HCT116 (cell line): ENCODE measurements around the gene IGF2R. TPM values are rescaled to one million over a fixed set of nuclear protein-coding genes. Genes with fewer than 3 reads are reported as not detected.

Experiments used
- ATAC-seq: fragments of 200-7000 bp; cut with Tn5 transposase; 2 replicates; pipeline ENCODE4 v1.9.1; 2020; ENCODE audit warnings: mild to moderate bottlenecking, moderate library complexity
- BruUV-seq: library from RNA; stranded (reverse); fragments of 400-500 nt; replicated peaks from 2 replicates; lab custom pipeline; 2021; lab: Mats Ljungman, UMichigan
- CTCF ChIA-PET: fragments of 300-600 bp; sonication (Branson Sonifier 250); formaldehyde crosslinking; loops from one replicate; lab custom pipeline; 2021; ENCODE audit warnings: antibody characterized with exemption; lab: Charles Lee
- POLR2A ChIA-PET: fragments of 300-600, 350-600 bp; sonication (Branson Sonifier 250); formaldehyde crosslinking; loops from one replicate; lab custom pipeline; 2021; ENCODE audit warnings: antibody characterized with exemption; lab: Charles Lee
- RAD21 ChIA-PET, 2 experiments: fragments of 300-600 bp; sonication (Branson Sonifier 250); formaldehyde crosslinking; loops; one replicate each; lab custom pipeline; 2023; ENCODE audit warnings: low total read pairs in 2 of 2; ENCODE audit not compliant: uncharacterized antibody in 2 of 2, unreplicated experiment in 2 of 2, low non-redundant PET in 1 of 2; lab: Charles Lee
- DNase-seq: peaks from one replicate; pipeline ENCODE4 v3.0.0-alpha.2; 2010; ENCODE audit warnings: low read depth, low spot score
- H2AFZ ChIP-seq: fragments of 200-600 bp; shearing (Covaris generic), sonication (generic); 2 replicates; pipeline ENCODE4 v1.6.1; 2017; ENCODE audit warnings: low read depth, mixed run types, mixed read lengths, antibody characterized with exemption, low read length; ENCODE audit not compliant: poor library complexity, severe bottlenecking
- H3K27ac ChIP-seq: 2 replicates; pipeline ENCODE4 v1.5.1; 2012; ENCODE audit warnings: low read depth, low read length
- H3K27me3 ChIP-seq: fragments of 200-600 bp; sonication (generic); 2 replicates; pipeline ENCODE4 v1.6.1; 2016; ENCODE audit warnings: mixed run types, low read length, mixed read lengths; ENCODE audit not compliant: insufficient read depth
- H3K36me3 ChIP-seq, 2 experiments: fragments of 200-500 bp in 1 of 2; fragments of 200-600 bp in 1 of 2; sonication (Bioruptor generic) in 1 of 2; sonication (generic) in 1 of 2; 2 replicates each; pipeline versions ENCODE4 v1.5.1 to v1.6.1; 2014 to 2016; ENCODE audit warnings: low read length in 2 of 2, inconsistent platforms in 1 of 2, mixed read lengths in 1 of 2, mixed run types in 1 of 2; ENCODE audit not compliant: insufficient read depth in 2 of 2, control insufficient read depth in 1 of 2
- H3K4me1 ChIP-seq, 2 experiments: fragments of 200-600 bp in 1 of 2; sonication (generic) in 1 of 2; 2 replicates each; pipeline versions ENCODE4 v1.5.1 to v1.6.1; 2012 to 2017; ENCODE audit warnings: low read length in 2 of 2, inconsistent platforms in 1 of 2, mild to moderate bottlenecking in 1 of 2, mixed read lengths in 1 of 2, mixed run types in 1 of 2, moderate library complexity in 1 of 2; ENCODE audit not compliant: insufficient read depth in 2 of 2, control insufficient read depth in 1 of 2
- H3K4me2 ChIP-seq: fragments of 200-600 bp; sonication (generic); 2 replicates; pipeline ENCODE4 v1.6.1; 2017; ENCODE audit warnings: mixed run types, low read length, mixed read lengths
- H3K4me3 ChIP-seq, 2 experiments: fragments of 200-600 bp in 1 of 2; sonication (generic) in 1 of 2; replicated peaks in 1 of 2; 2 replicates each; pipeline ENCODE4 v1.5.1; 2011 to 2016; ENCODE audit warnings: low read length in 2 of 2, control low read depth in 1 of 2, low read depth in 1 of 2, mild to moderate bottlenecking in 1 of 2, mixed read lengths in 1 of 2, mixed run types in 1 of 2
- H3K79me2 ChIP-seq: fragments of 200-600 bp; sonication (generic); 2 replicates; pipeline ENCODE4 v1.6.1; 2017; ENCODE audit warnings: mild to moderate bottlenecking, mixed run types, low read length, moderate library complexity, mixed read lengths; ENCODE audit not compliant: insufficient read depth
- H3K9ac ChIP-seq: fragments of 200-600 bp; sonication (generic); 2 replicates; pipeline ENCODE4 v1.6.1; 2016; ENCODE audit warnings: low read length, mixed read lengths
- H3K9me2 ChIP-seq: fragments of 200-600 bp; sonication (generic), shearing (Covaris generic); 2 replicates; pipeline ENCODE4 v1.6.1; 2017; ENCODE audit warnings: mixed run types, mild to moderate bottlenecking, moderate library complexity; ENCODE audit not compliant: insufficient read depth
- H3K9me3 ChIP-seq, 2 experiments: fragments of 200-500 bp in 1 of 2; fragments of 200-600 bp in 1 of 2; sonication (Bioruptor generic) in 1 of 2; sonication (generic) in 1 of 2; 2 replicates each; pipeline ENCODE4 v1.6.1; 2014 to 2017; ENCODE audit warnings: low read length in 2 of 2, mixed read lengths in 2 of 2, inconsistent platforms in 1 of 2, low read depth in 1 of 2, mild to moderate bottlenecking in 1 of 2, mixed run types in 1 of 2, moderate library complexity in 1 of 2; ENCODE audit not compliant: control insufficient read depth in 1 of 2, insufficient read depth in 1 of 2
- H4K20me1 ChIP-seq: fragments of 200-600 bp; sonication (generic), shearing (Covaris generic); 2 replicates; pipeline ENCODE4 v1.6.1; 2017; ENCODE audit warnings: mixed run types, mild to moderate bottlenecking, moderate library complexity; ENCODE audit not compliant: insufficient read depth
- ATF3 ChIP-seq: IDR thresholded peaks from 2 replicates; pipeline ENCODE4 v1.6.1; 2012
- CBX3 ChIP-seq: IDR thresholded peaks from 2 replicates; pipeline ENCODE4 v1.6.1; 2012; ENCODE audit warnings: low read depth
- CEBPB ChIP-seq: IDR thresholded peaks from 2 replicates; pipeline ENCODE4 v1.6.1; 2012; ENCODE audit warnings: low read depth
- ELF1 ChIP-seq: IDR thresholded peaks from 2 replicates; pipeline ENCODE4 v1.6.1; 2012; ENCODE audit warnings: low read depth, borderline replicate concordance
- EZH2phosphoT487 ChIP-seq: fragments of 200-600 bp; IDR thresholded peaks from 2 replicates; pipeline ENCODE4 v1.6.1; 2018; ENCODE audit warnings: antibody characterized with exemption, borderline replicate concordance
- FOSL1 ChIP-seq: IDR thresholded peaks from 2 replicates; pipeline ENCODE4 v1.6.1; 2012; ENCODE audit warnings: low read depth
- MAX ChIP-seq: IDR thresholded peaks from 2 replicates; pipeline ENCODE4 v1.6.1; 2012
- POLR2A ChIP-seq: IDR thresholded peaks from 2 replicates; pipeline ENCODE4 v1.7.0; 2011; ENCODE audit warnings: borderline replicate concordance; ENCODE audit not compliant: insufficient read depth, insufficient read length; ENCODE audit errors: extremely low read depth
- RAD21 ChIP-seq: IDR thresholded peaks from 2 replicates; pipeline ENCODE4 v1.6.1; 2012; ENCODE audit warnings: low read depth, mild to moderate bottlenecking
- REST ChIP-seq: IDR thresholded peaks from 2 replicates; pipeline ENCODE4 v1.6.1; 2012; ENCODE audit warnings: low read depth
- SIN3A ChIP-seq: IDR thresholded peaks from 2 replicates; pipeline ENCODE4 v1.6.1; 2012; ENCODE audit warnings: low read depth
- SRF ChIP-seq: IDR thresholded peaks from 2 replicates; pipeline ENCODE4 v1.6.1; 2012; ENCODE audit warnings: low read depth
- TCF7L2 ChIP-seq: IDR thresholded peaks from 2 replicates; pipeline ENCODE4 v1.7.0; 2011; ENCODE audit warnings: borderline replicate concordance, inconsistent platforms; ENCODE audit not compliant: insufficient read depth, insufficient read length; ENCODE audit errors: extremely low read depth
- ZBTB33 ChIP-seq: IDR thresholded peaks from 2 replicates; pipeline ENCODE4 v1.6.1; 2011; ENCODE audit warnings: mild to moderate bottlenecking, low read length, moderate library complexity; ENCODE audit not compliant: insufficient replicate concordance; ENCODE audit errors: extremely low read depth
- ZFX ChIP-seq: fragments of 450-650 bp; IDR thresholded peaks from 2 replicates; pipeline ENCODE4 v1.6.1; 2017
- ZNF274 ChIP-seq: fragments of 200-500 bp; sonication (Bioruptor generic); IDR thresholded peaks from 2 replicates; pipeline ENCODE4 v1.6.1; 2014; ENCODE audit warnings: mild to moderate bottlenecking, low read depth, low read length, inconsistent platforms
- intact Hi-C: fragments of 100-400 bp; cut with micrococcal nuclease; formaldehyde crosslinking; loops from 2 replicates; pipeline ENCODE4 v1.10.0; 2022
- total RNA-seq: library from RNA; stranded (reverse); gene quantifications from one replicate; pipeline ENCODE4 v1.2.1, GENCODE V29; 2021; ENCODE audit not compliant: unreplicated experiment

Gene IGF2R
- total RNA-seq, 1 experiment from 2014 or later: 37.0 TPM

- Histone ChIP-seq H3K4me3 (no peak overlapping the region), H3K79me2 (no peaks in the 10 kb centered on the region), H3K36me3 (no peaks in the 10 kb centered on the region), H3K27me3 (peaks cover 4% of the 10 kb centered on the region; the same call in 1 of the 2 replicates), H3K9ac (no peak overlapping the region), H2AFZ (no peak overlapping the region), H3K4me2 (no peak overlapping the region), H3K9me2 (no peaks in the 10 kb centered on the region), H3K9me3 (no peaks in the 10 kb centered on the region), H3K4me1 (no peaks in the 10 kb centered on the region), H4K20me1 (no peaks in the 10 kb centered on the region), H3K27ac (no peak overlapping the region)
- no TSS peak for BruUV-seq
- no peak for DNase-seq
- CTCF ChIA-PET: interaction anchor here (0.7 kb wide), 1 partner anchor 299 kb away, joined by 3 read pairs; no protein-coding TSS in a partner anchor
- TF ChIP-seq ATF3: no peak
- no peak for TF ChIP-seq TCF7L2
- no peak for TF ChIP-seq ZFX
- POLR2A ChIA-PET: no interaction called here
- no peak for ATAC-seq
- RAD21 ChIA-PET: no interaction called here
- intact Hi-C loops: no loop called here
These were observed 35.8 kb upstream of the IGF2R start for GRCh38 chr6:159933077-159933476.

- H3K4me3 ChIP-seq: no peak overlapping the region
- POLR2A ChIA-PET: no interaction called here
These were observed 34.7 kb upstream of the IGF2R start for GRCh38 chr6:159934181-159934580.

More at GRCh38 chr6:159934181-159934580, 34.7 kb upstream of the IGF2R start:
- intact Hi-C loops: no loop called here
- H3K9me2 ChIP-seq: no peaks in the 10 kb centered on the region
- H3K4me1 ChIP-seq: no peaks in the 10 kb centered on the region
- no peak overlapping the region for H3K9ac ChIP-seq
- H3K27me3 ChIP-seq: peaks cover 4% of the 10 kb centered on the region; the same call in 1 of the 2 replicates
- no peaks in the 10 kb centered on the region for H3K79me2 ChIP-seq
- H4K20me1 ChIP-seq: no peaks in the 10 kb centered on the region
- BruUV-seq: no TSS peak
- no peak overlapping the region for H2AFZ ChIP-seq
- no peaks in the 10 kb centered on the region for H3K9me3 ChIP-seq
- CTCF ChIA-PET: no interaction called here
- no peak overlapping the region for H3K4me2 ChIP-seq
- ATAC-seq (no peak), DNase-seq (no peak)
- RAD21 ChIA-PET: no interaction called here
- TF ChIP-seq ZNF274 (no peak), REST (no peak), CBX3 (no peak), ATF3 (no peak), SIN3A (no peak), SRF (no peak), FOSL1 (no peak), POLR2A (no peak), EZH2phosphoT487 (no peak), CEBPB (no peak), ELF1 (no peak), RAD21 (no peak), ZBTB33 (no peak), MAX (no peak)
- no peak overlapping the region for H3K27ac ChIP-seq
- no peaks in the 10 kb centered on the region for H3K36me3 ChIP-seq
